Activated naive CD4-positive, alpha-beta T cell treated with anti-CD3 and anti-CD28 coated beads for 36 hours (primary cell): ENCODE results near the gene PRAMEF8. TPM values are rescaled to one million over a fixed set of nuclear protein-coding genes. Genes with fewer than 3 reads are reported as not detected.
"Not testable (repeated sequence)": the region's sequence is repeated elsewhere in the genome, so short reads cannot be mapped to it uniquely, and the experiment has no call there.

Experiments
- CTCF ChIA-PET: fragments of 350-600 bp; sonication (Branson Sonifier 250); formaldehyde crosslinking; loops from one replicate; lab custom pipeline; 2021; ENCODE audit warnings: antibody characterized with exemption; lab: Charles Lee
- DNase-seq: peaks from one replicate; pipeline ENCODE4 v3.0.0-alpha.2; 2020
- H3K27ac Mint-ChIP-seq: one replicate; pipeline ENCODE4 v1.8.0; 2021; ENCODE audit warnings: mild to moderate bottlenecking, mixed read lengths
- H3K27me3 Mint-ChIP-seq: one replicate; pipeline ENCODE4 v1.8.0; 2021; ENCODE audit warnings: low read depth, mixed read lengths
- H3K36me3 Mint-ChIP-seq: one replicate; pipeline ENCODE4 v1.8.0; 2021; ENCODE audit warnings: low read depth, mixed read lengths
- H3K4me1 Mint-ChIP-seq: one replicate; pipeline ENCODE4 v1.8.0; 2021; ENCODE audit warnings: low read depth, mixed read lengths
- H3K4me3 Mint-ChIP-seq: one replicate; pipeline ENCODE4 v1.8.0; 2021; ENCODE audit warnings: mild to moderate bottlenecking, moderate library complexity, mixed read lengths
- H3K9me3 Mint-ChIP-seq: one replicate; pipeline ENCODE4 v1.8.0; 2021; ENCODE audit warnings: mixed read lengths
- intact Hi-C: fragments of 100-400 bp; cut with micrococcal nuclease; formaldehyde crosslinking; loops from one replicate; pipeline ENCODE4 v1.15.1; 2023
- total RNA-seq, 2 experiments: library from RNA; stranded (reverse); gene quantifications; one replicate each; pipeline ENCODE4 v1.2.3, GENCODE V29; 2021

Gene PRAMEF8
- total RNA-seq: not detected

DNA sequence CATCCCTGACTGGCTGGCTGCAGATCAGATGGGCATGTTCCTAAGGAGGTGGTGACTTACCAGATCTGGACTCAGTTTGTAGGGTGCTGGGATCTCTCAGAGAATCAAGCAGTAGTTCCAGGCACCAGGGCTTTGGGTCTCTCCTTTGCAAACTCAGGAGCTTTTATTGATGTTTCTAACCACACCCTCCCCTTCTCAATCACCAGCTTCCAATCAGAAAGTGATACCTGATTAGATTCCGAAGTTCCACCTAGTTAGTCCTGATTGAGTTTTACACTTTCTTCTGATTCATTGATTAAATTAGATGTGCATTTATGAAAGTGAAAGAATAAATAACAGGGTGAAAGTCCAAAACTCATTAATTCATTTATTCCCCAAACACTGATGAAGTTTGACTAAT is at the start of gene PRAMEF8:
TSS of gene PRAMEF8 (minus strand) at position 101 of the 400 bp plus-strand sequence. CDS start 1,046 bp downstream, outside the sequence.
- H3K4me1 Mint-ChIP-seq, H3K27ac Mint-ChIP-seq, H3K9me3 Mint-ChIP-seq, CTCF ChIA-PET, intact Hi-C loops, DNase-seq, H3K27me3 Mint-ChIP-seq, H3K36me3 Mint-ChIP-seq, H3K4me3 Mint-ChIP-seq: not testable (repeated sequence)

DNA sequence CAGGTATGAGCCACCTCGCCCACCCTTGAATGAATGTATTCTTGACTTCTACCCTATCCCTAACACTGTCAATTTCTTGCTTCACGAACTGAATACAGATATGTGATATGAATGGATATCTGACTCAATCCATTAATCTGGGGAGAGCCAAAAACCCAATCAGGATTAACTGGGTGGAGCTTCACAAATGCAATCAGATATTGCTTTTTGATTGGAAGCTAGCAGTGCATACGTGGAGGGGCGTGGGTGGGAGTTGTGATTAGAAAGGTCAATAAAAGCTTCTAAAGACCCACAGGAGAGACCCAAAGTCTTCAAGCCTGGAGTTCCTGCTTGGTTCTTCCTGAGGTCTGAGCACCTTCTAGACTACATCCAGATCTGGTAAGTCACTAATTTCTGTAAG is 30.3 kb upstream of the PRAMEF8 start, which contains the start of gene PRAMEF15:
TSS of gene PRAMEF15 (plus strand) at position 301 of the 400 bp plus-strand sequence. CDS start 2,827 bp downstream, outside the sequence.
- H3K9me3 Mint-ChIP-seq, H3K27me3 Mint-ChIP-seq, H3K4me1 Mint-ChIP-seq, H3K36me3 Mint-ChIP-seq, intact Hi-C loops, H3K27ac Mint-ChIP-seq, H3K4me3 Mint-ChIP-seq, CTCF ChIA-PET, DNase-seq: not testable (repeated sequence)

DNA sequence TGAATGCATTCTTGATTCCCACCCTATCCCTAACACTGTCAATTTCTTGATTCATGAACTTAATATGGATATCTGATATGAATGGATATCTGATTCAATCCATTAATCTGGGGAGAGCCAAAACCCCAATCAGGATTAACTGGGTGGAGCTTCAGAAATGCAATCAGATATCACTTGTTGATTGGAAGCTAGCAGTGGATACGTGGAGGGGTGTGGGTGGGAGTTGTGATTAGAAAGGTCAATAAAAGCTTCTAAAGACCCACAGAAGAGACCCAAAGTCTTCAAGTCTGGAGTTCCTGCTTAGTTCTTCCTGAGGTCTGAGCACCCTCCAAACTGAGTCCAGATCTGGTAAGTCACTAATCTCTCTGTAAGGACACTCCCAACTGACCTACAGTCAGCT is 18.3 kb upstream of the PRAMEF8 start, which contains the start of gene PRAMEF33:
TSS of gene PRAMEF33 (plus strand) at position 301 of the 400 bp plus-strand sequence. CDS start 2,416 bp downstream, outside the sequence.
- H3K27ac Mint-ChIP-seq, DNase-seq, intact Hi-C loops, H3K4me3 Mint-ChIP-seq, CTCF ChIA-PET, H3K4me1 Mint-ChIP-seq, H3K27me3 Mint-ChIP-seq, H3K9me3 Mint-ChIP-seq, H3K36me3 Mint-ChIP-seq: not testable (repeated sequence)

DNA sequence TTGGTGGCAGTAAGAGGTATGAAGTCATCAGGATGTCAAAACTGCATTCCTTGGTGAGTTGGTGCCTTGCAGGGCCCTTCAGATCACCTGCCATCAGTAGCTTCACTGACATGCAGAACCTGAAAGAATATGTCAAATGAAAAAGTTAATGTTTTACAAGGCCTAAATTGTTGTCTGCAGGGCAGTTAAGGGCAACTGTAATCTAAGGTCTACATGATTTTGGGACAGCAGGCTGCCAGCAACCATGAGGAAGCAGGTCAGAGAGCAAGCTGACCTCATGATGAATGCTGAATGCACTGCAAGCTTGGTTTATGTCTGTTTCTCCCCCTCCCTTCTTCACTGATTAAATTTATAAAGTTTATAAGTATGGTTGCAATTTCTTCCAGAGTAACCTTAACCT is 17.3 kb upstream of the PRAMEF8 start:
- H3K36me3 Mint-ChIP-seq, intact Hi-C loops, CTCF ChIA-PET: not testable (repeated sequence)

DNA sequence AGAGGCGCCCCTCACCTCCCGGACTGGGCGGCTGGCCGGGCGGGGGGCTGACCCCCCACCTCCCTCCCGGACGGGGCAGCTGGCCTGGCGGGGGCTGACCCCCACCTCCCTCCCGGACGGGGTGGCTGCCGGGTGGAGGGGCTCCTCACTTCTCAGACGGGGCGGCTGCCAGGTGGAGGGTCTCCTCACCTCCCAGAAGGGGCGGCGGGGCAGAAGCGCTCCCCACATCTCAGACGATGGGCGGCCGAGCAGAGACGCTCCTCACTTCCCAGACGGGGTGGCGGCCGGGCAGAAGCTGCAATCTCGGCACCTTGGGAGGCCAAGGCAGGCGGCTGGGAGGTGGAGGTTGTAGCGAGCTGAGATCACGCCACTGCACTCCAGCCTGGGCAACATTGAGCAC is 13.8 kb upstream of the PRAMEF8 start:
- intact Hi-C loops, H3K27me3 Mint-ChIP-seq: not testable (repeated sequence)

More for the DNA sequence above, 17.3 kb upstream of the PRAMEF8 start:
- not testable (repeated sequence) for DNase-seq, H3K9me3 Mint-ChIP-seq, H3K27me3 Mint-ChIP-seq, H3K4me3 Mint-ChIP-seq, H3K4me1 Mint-ChIP-seq, H3K27ac Mint-ChIP-seq

GRCh38 chr1:13297216-13297931 is 12.4 kb upstream of the PRAMEF8 start:
- intact Hi-C loops, H3K9me3 Mint-ChIP-seq, H3K4me3 Mint-ChIP-seq, CTCF ChIA-PET, DNase-seq, H3K27ac Mint-ChIP-seq, H3K36me3 Mint-ChIP-seq, H3K4me1 Mint-ChIP-seq, H3K27me3 Mint-ChIP-seq: not testable (repeated sequence)

More for the DNA sequence above, 13.8 kb upstream of the PRAMEF8 start:
- H3K27ac Mint-ChIP-seq, H3K9me3 Mint-ChIP-seq, DNase-seq, H3K4me3 Mint-ChIP-seq, H3K36me3 Mint-ChIP-seq, CTCF ChIA-PET, H3K4me1 Mint-ChIP-seq: not testable (repeated sequence)

DNA sequence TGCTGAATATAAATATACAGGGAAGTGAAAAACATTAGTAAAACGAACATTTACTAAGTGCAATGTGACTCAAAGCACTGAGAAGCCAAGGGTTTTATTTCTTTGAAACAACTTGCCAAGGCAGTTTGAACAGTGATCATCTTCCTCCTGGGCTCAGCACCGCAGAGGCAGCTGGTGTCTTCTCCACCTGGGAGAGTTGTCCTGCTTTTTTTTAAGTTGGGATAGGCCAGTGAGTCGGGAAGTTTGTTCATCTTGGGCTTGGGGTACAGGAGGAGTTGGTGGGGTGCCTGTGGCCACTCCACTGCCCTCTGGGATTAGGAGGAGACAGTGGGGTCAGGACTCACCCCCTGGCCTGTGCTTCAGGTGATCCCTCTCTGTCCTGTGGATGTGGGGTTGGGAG is 4.1 kb upstream of the PRAMEF8 start:
- H3K36me3 Mint-ChIP-seq, CTCF ChIA-PET, DNase-seq, H3K27me3 Mint-ChIP-seq, H3K9me3 Mint-ChIP-seq, H3K4me3 Mint-ChIP-seq, intact Hi-C loops, H3K4me1 Mint-ChIP-seq, H3K27ac Mint-ChIP-seq: not testable (repeated sequence)

DNA sequence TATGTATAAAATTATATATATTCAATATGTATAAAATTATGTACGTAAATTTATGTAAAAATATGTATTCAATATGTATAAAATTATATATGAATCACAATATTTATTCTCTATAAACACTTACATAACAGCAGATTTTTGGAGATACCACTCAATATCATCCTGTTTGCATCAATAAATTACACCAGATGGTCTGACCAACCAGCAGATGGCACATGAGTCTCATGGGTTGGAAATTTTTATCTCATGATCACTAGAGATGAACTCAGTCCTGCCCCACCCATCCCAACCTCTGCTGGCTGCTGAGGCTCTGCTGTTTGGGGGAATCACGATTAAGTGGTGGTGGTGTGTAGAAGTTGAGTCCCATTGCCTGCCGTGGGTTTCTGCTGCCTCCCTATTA is 5.3 kb downstream of the PRAMEF8 start:
- H3K36me3 Mint-ChIP-seq, H3K9me3 Mint-ChIP-seq, intact Hi-C loops, DNase-seq, H3K27ac Mint-ChIP-seq, CTCF ChIA-PET, H3K4me3 Mint-ChIP-seq, H3K27me3 Mint-ChIP-seq, H3K4me1 Mint-ChIP-seq: not testable (repeated sequence)

DNA sequence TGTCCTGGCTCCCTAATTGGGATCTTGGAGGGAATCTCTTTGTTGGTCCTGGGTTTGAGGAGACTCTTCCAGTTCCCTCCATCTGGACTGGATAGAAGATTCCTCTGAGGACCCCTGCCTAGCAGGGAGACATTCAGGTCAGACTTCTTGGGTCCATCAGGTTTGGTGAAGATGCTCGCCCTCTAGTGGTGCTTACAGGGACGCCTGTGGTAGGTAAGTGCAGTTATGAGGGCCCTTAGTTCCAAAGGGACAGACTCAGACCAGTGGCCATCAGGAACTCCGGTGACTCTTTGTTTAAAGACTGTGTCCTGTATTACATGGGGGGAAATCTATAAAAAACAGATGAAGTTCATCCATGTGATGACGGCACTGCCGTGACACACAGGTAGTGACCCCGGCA is 7.9 kb downstream of the PRAMEF8 start:
- intact Hi-C loops, DNase-seq, H3K4me3 Mint-ChIP-seq, H3K27ac Mint-ChIP-seq, CTCF ChIA-PET, H3K9me3 Mint-ChIP-seq, H3K27me3 Mint-ChIP-seq, H3K36me3 Mint-ChIP-seq, H3K4me1 Mint-ChIP-seq: not testable (repeated sequence)

DNA sequence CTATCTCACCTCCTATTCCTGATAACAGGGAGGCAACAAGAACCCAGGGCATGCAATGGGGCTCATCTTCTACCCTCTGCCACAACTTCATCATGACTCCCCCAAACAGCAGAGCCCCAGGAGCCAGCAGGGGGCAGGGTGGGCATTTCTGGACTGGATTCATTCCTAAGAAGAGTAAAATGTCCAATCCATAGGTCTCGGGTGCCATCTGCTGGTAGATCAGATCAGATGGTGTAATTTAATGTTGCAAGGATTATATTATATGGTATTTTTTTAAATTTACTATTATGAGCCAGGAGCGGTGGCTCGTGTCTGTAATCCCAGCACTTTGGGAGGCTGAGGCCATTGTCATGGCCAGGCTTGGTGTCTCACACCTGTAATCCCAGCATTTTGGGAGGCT is 19.8 kb downstream of the PRAMEF8 start:
- H3K4me3 Mint-ChIP-seq, H3K9me3 Mint-ChIP-seq, intact Hi-C loops, H3K27me3 Mint-ChIP-seq, H3K36me3 Mint-ChIP-seq, H3K4me1 Mint-ChIP-seq, DNase-seq, CTCF ChIA-PET, H3K27ac Mint-ChIP-seq: not testable (repeated sequence)

- DNase-seq, H3K4me1 Mint-ChIP-seq, intact Hi-C loops, H3K4me3 Mint-ChIP-seq, H3K27me3 Mint-ChIP-seq, H3K36me3 Mint-ChIP-seq, H3K27ac Mint-ChIP-seq, H3K9me3 Mint-ChIP-seq, CTCF ChIA-PET: not testable (repeated sequence)
Measured at GRCh38 chr1:13253898-13254297, 31.0 kb downstream of the PRAMEF8 start, which contains the start of gene PRAMEF5. Gene PRAMEF5 (plus strand): TSS chr1:13254198. CDS start chr1:13259269, 5,071 bp downstream.

GRCh38 chr1:13247122-13247521 is 37.8 kb downstream of the PRAMEF8 start:
- intact Hi-C loops, H3K27me3 Mint-ChIP-seq, H3K4me3 Mint-ChIP-seq, CTCF ChIA-PET, H3K9me3 Mint-ChIP-seq, H3K36me3 Mint-ChIP-seq, H3K27ac Mint-ChIP-seq, DNase-seq, H3K4me1 Mint-ChIP-seq: not testable (repeated sequence)

- H3K27ac Mint-ChIP-seq, CTCF ChIA-PET, H3K27me3 Mint-ChIP-seq, H3K4me3 Mint-ChIP-seq, H3K36me3 Mint-ChIP-seq, DNase-seq, intact Hi-C loops, H3K4me1 Mint-ChIP-seq, H3K9me3 Mint-ChIP-seq: not testable (repeated sequence)
Measured at GRCh38 chr1:13246554-13246871, 38.4 kb downstream of the PRAMEF8 start.
